HG03378 (cell line): ENCODE results near the gene ROBO2.

Experiments used
- ATAC-seq: cut with Tn5 transposase; IDR thresholded peaks from one replicate; pipeline ENCODE4 v1.9.1; 2021; ENCODE audit warnings: mild to moderate bottlenecking, moderate library complexity; ENCODE audit not compliant: unreplicated experiment

Gene ROBO2

DNA sequence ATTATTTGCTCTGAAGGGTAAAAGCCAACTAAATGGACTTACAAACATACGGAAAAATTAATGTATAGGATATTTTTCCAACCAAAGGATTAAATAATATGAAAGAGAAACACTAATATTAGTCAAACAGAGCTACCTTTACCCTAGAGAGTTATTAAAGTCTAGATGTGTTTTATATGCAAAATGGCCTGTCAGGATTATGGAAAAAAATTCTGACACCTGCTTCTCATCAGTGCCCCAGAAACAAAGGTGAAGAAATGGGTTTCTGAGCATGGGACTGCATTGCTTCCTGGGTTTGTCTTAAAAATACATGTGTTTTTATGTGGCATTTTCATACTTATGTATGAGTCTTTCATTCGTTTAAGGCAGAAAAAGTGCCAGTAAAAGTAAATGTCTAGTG lies 148.3 kb downstream of the ROBO2 start:
- ATAC-seq: no peak

DNA sequence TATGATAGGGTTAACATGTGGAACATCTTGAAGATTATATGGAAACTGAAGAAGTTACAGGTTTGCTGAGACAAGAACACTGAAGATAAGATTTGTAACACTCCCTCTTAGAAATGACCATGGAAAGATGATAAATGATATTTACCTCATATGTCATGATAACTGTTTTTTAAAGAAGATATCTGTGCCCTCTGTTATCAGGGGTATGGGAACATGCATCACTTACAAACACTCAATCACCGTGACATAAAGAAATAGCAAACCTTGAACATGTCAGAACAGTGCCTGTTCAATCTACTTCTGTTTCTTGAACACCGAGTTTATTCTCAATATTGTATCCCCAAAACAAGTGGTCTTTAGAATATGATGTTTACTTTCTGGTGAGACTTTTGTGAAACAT lies 149.4 kb downstream of the ROBO2 start:
- no peak for ATAC-seq

DNA sequence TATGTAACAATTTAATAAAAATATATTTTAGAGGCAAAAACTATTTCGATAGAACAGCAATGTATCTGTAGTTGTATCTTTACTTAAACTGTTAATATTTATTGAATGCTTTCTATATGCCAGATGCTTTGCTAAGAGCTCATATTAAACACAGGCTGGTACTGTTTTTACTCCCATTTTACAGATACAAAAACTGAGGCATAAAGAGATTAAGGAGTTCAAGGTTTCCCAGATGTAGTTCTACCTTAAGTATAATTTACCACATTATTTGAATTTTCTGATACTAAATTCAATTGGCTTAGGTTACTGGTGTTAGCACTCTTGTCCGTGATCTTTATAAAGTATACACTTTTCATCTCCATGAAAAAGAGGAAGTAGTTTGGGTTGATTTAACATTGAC lies 149.8 kb downstream of the ROBO2 start:
- no peak for ATAC-seq

DNA sequence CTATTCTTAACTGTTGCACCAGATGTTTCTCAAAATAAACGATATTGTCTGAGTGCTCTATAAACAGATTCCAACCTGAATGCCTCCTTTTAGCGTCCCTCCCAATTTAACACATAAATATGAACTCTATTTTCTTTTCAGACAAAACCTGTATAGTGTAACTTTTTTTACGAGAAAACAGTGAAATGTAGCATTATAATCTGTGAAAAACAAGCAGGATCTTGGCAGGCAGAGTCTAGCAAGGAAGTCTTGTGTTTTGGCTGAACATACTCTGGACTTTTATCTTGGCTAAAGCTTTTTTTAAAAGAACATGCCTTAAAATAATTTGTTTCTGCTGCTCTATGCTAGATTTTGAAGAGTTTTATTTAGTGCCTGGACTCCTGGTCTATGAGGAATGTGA lies 150.5 kb downstream of the ROBO2 start:
- ATAC-seq: no peak

DNA sequence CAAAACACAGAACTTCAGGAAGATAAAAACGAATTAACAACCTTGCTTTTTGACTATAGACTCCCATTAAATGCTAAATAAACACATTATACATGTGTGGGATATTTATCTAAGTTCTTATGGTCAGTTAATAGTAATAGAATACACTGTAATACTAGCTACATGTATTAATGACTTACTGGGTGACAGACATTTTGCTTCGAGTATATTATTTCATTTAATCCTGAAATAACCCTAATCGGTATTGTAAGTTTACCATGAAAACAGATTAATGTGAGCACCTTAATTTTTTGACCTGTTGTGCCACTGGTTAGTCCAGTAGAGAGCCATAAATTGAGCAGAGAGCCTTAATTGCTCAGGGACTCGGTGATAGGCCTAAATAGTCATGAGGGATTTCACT lies 151.1 kb downstream of the ROBO2 start:
- ATAC-seq: no peak

DNA sequence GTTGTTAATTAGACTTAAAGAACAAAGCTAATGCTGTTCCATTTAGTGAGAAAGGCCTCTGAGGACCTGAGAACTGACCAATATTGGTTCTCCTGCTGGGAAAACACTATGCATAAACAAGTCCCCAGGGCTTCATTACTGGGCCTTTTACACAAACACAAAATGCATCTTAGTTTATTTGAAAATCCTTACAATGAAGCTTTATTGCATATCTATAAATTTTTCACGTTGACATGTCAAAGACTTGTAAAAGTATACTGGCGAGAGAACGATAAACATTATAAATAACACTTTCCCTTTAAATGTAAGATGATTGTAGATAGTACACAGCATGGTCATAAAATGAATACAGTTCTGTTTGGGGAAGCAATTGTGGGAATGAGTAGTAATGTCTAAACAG lies 151.7 kb downstream of the ROBO2 start:
- ATAC-seq: no peak

DNA sequence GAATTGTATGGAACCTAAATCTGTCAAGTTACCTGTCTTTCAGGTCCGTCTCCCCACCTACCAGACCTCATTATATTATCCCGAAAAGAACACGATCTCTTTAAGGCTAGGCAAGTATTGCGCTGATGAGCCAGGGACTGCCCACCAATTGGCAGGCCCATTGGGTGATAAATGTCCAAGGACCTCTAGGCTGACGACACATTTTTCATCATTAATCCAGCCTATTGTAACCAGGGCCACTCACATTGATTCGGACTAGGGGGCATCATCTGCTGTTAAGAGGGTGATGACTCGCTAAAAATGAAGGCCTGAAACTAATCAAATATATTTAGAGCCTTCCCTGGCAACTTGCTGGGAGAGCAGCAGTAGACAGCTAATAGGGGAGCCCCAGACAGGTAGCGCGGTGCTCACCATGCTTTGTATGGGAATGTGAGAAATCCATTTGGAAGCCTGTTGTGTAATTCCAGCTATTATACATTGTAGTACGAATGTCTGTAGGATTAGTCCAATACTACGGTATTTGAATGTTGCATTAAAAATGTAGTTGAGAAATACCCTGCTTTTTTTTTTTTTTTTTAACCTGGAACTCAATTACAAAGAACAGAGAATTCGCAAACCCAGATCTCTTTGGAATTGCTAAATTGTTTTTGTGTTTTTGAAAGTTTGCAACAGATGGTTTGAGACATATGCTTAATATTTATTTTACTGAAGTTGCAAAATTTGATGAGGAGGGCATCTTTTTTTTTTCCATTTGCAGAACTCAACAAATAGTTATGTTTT lies 156.1 kb downstream of the ROBO2 start:
- no peak for ATAC-seq

DNA sequence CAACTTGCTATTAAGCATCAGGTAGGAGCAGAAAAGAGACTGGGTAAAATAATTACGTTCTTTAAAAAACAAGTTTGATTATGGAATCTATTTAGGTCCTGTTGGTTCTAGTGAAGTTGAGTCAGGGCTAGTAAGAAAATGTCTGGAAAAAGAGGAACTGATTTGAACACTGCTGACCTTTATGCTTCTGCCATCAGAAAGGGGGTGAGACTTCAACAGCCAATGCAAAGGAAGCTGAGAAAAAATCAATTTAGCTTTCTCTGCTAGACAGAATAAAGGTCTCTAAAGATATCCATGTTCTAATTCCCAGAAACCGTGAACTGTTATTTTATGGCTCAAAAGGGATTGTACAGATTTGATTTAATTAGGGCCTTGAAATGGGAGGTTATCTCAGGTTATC lies 157.5 kb downstream of the ROBO2 start:
- no peak for ATAC-seq

DNA sequence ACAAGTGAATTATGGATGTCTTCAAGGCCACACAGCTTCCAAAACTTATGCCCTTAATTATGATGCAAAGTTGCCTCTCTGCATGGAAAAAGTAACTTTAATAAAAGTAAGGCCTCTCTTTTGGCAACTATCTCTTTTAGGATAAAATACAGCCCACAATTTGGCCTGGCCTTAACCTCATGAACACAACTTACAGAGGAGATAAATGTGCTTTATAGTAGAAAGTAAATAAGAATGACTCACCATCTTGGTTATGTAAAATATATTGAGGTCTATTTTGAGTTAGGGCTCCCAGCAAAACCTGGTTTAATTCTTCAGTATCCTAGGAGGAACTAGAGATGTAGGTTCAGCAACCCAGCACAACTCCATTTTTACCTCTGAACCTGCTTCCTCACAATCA lies 164.0 kb downstream of the ROBO2 start:
- ATAC-seq: no peak

DNA sequence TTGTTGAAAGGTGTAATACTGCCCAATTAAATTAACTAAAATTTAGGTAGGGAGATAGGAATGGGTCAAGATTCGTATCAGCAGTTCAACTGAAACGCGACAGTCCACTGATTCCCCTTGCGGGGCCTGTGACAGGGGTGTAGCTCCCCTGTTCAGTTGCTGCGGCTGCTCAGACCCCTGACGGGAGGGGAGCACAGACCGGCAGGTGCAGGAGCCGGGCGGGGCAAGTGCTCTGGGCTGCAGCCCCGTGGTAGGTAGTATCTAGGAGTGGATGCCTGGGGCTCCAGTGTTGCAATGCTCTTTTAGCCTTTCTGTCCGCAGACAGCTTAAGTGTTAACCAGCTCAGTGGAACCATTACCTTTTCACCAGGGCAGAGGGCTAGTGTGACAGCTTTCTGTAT lies 164.9 kb downstream of the ROBO2 start:
- ATAC-seq: no peak

DNA sequence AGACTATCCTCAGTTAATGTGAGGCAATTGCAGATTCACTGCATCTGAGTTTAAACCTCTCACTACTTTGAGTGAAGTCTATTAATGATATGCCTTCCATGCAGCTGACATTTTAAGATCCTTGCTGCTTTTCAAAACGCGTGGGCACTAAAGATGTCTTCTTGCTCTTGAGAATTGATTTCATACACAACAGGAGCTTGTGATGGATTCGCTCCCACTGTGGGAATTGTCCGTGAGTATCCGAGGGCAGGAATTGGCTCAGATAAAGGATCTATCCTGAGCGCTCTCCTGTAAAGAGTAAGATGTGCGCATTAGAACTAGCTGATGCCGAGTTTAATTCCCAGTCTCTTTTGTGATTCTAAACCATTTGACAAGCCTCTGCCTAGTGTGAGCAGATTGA lies 167.9 kb downstream of the ROBO2 start:
- no peak for ATAC-seq

DNA sequence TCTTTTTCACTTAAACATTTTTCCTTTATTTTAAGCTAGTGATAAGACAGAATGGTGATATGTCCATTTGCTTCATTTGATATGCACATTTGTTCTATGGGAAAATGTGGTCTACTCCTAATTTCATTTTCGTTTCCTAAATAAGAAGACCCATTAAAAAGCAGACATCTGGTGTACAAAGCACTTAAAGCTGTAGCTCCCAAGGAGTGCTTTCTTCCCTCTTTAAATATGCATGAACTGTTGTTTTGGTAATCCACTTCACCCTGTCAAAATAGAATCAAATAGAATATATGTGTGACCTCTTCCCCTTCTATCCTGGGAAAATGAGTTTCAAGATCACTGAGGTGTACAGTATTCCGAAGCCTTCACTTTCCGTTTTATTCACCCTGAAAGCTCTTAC lies 182.8 kb downstream of the ROBO2 start:
- ATAC-seq: no peak

DNA sequence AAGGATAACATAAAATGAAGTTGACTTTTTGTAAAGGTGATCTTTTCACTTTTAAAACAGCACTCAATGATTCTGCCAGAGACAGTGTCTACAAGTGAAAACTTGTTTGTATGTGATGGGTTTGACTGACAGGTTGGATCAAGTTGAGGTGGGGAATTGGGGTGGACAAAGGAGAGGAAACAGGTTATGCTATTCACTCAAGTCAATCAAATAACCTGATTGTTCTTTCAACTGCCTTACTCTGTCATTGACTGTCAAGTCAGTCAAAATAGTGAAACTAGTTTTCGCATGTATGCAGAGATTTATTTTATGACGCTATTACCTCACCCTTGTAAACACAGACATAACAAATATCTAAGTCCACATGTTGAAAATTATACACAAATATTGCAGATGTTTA lies 187.7 kb downstream of the ROBO2 start:
- no peak for ATAC-seq

DNA sequence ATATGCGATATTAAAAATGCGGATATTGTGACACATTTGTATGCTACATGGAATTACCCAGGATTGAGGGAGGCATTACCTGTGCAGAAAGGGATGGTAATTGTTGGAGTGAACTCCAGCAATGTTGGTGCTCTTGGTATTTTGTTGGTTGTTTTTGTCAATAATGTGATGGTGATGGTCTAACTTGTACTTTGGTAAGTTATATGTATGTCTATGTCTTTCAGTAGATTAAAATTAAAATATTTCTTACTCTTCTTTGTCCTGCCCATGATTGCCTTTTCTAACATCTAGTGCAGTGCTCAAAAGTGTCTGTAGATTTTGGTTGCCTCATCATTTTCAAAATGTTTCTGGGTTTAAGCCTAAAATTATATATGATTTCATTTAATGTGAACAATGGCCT lies 192.7 kb downstream of the ROBO2 start:
- ATAC-seq: no peak

DNA sequence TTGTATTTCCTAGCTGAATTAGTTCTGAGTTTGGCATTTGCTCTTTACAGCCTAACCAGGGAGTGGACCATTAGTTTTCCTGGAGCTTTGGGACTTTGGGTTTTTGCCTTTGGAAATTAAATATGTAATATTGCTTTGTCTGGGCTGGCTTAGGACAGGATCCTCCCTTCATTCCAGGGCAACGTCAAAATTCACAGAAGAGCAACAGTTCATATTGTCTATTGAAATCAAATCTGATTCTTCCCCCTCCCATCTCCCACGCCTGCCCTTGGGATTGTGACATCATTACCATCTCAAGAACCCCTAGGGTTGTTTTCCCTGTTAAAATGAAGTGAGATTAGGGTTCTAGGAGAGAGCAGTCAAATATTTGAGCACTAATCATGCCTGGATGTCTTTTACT lies 194.1 kb downstream of the ROBO2 start:
- ATAC-seq: no peak

DNA sequence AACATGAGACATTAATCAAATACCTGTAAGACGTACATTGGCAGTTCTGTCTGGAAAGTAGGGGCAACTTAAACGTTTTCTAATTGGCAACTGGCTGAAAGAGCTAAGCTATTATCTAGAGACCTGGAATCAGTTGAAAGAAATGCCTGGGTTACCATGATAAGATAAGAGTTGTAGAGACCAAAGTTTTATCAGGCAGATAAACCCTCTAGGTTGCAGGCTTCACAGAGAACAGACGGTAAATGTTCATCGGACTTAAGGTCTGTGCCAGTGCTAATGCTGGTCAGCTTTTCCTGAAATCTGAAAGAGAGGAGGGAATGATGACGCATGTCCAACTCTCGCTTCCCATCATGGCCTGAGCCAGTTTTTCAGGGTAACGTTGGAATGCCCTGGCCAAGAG lies 196.2 kb downstream of the ROBO2 start:
- no peak for ATAC-seq

DNA sequence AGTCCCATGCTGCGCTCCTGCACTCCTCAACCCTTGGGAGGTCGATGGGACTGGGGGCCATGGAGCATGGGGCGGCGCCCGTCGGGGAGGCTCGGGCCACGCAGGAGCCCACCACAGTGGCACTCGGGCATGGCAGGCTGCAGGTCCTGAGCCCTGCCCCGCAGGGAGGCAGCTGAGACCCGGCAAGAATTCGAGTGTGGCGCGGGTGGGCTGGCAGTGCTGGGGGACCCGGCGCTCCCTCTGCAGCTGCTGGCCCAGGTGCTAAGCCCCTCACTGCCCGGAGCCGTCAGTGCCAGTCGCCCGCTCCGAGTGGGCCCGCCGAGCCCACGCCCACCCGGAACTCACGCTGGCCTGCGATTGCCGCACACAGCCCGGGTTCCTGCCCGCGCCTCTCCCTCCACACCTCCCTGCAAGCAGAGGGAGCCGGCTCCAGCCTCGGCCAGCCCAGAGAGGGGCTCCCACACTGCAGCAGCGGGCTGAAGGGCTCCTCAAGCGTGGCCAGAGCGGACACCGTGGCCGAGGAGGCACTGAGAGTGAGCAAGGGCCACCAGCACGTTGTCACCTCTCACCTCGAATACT lies 200.3 kb downstream of the ROBO2 start:
- ATAC-seq: no peak

DNA sequence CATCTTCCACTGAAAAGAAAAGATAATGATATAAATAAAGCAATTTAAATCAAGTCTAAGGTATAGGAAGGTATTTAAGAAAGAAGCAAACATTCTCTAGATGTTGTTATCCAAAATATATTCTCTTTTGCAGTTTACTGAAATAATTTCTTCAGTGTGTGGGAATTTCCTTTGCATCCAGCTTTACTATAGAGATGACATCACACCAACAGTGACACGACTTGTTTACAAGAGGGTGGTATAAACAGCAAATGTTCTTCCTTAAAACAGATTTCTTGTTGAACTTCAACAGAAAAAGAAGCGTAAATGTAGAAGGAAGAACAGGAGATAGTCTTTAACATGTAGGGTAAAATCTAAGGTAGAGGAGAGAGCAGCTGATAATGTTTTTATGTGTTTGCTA lies 202.5 kb downstream of the ROBO2 start:
- ATAC-seq: no peak

DNA sequence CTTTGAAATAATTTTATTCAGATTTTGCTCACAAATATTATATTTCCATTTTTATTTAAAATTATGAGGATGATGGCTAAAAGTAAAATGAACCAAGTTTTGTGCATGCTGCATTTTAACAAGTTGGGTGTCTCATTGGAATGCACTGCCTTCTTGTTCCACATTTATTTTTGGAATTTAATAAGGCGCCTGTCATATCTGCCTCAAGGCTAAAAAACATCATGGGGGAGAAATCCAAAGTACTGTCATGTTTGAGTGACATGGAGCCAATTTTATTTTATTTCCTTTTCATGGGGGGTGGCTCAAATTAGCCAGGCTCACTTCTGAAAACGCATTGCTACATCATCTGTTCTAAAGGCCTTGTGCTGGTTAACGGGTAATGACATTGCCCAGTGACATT lies 205.1 kb downstream of the ROBO2 start:
- ATAC-seq: no peak

DNA sequence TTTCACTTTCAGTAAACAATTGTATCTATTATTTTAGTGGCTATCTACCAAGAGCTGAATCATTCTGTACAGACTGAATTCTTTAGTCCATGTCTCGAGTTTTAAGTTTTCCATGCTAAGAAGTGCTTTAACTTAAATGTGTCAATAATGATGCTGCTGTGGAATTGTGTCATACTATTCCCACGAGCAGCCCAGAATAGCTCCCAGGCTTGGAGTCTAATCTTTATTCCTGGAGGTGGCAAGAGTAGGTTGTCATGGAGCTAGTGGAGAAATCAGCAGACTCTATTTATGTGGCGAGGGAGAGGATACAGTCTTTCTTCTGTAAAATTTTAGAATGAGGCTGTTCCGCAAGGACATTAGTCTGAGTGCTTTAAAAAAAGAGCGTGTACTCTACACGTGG lies 207.2 kb downstream of the ROBO2 start:
- no peak for ATAC-seq

DNA sequence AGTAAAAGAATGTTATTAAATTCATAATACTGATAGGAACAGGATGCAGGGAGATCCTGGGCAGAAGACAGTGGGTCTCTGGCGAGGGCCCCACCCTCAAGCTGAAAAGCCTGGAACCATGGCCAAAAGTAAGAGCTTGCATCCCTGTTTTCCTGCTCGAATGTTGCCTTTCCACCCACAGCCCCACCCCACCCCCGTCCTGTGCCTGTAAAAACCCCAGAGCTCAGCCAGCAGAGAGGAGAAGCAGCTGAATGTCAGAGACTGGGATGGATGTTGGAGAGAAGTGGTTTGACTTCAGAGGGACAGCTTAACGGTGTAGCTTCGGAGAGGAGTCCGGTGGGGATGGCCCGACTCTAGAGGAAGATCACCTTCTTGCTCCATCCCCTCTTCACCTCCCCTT lies 207.9 kb downstream of the ROBO2 start:
- ATAC-seq: no peak

DNA sequence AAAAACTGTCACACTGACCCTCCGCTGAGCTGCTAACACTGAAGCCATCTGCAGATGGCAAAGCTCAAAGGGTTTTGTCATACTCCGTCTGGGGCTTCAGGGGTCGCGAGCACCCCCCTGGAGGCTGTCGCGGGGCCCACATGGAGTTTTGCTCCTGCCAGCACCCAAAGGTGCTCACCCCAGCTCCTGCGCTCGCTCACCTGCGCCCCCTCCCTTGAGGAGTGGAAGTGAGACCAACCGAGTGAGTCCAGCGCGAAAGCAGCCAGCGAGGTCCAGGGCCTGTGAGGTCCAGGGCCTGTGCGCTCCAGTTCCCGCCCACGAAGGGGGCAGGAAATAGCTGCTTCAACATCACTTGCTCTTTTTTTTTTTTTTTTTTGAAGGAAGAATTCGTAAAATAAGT lies 208.5 kb downstream of the ROBO2 start:
- ATAC-seq: no peak

DNA sequence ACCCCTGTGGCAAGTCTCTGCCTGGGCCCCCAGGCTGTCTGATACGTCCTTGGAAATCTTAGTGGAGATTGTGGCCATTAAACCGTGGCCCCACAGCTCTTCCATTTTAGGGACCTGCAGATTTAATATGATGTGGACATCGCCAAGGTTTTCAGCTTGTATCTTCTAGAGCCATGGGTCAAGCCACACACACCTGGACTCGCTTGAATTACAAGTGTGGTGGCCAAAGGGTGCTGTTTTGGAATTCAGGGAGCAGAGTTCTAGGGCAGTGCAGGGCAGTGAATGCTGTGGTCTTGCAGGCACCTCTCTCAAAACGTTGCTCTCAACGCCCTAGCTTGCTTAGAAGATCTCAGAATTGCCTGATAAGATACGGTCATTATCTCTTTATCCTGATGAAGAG lies 211.2 kb downstream of the ROBO2 start:
- ATAC-seq: no peak
